Endodermal cell (in vitro differentiated cells): Measurements from ENCODE around the gene NPY2R. TPM values are rescaled to one million over a fixed set of nuclear protein-coding genes. Genes with fewer than 3 reads are reported as not detected.

Experiments used
- DNase-seq: peaks from one replicate; pipeline ENCODE4 v3.0.0-alpha.2; 2017
- H3K27ac ChIP-seq: 2 replicates; pipeline ENCODE4 v1.5.1; 2013; ENCODE audit warnings: mild to moderate bottlenecking, low read depth, low read length, moderate library complexity
- H3K27me3 ChIP-seq: 2 replicates; pipeline ENCODE4 v1.6.1; 2013; ENCODE audit warnings: mild to moderate bottlenecking, low read length, moderate library complexity; ENCODE audit not compliant: insufficient read depth, control insufficient read depth, poor library complexity, severe bottlenecking
- H3K36me3 ChIP-seq: 2 replicates; pipeline ENCODE4 v1.7.0; 2013; ENCODE audit warnings: mild to moderate bottlenecking, low read length, moderate library complexity; ENCODE audit not compliant: control insufficient read depth, insufficient read depth
- H3K4me1 ChIP-seq: one replicate; pipeline ENCODE4 v1.7.0; 2013; ENCODE audit warnings: low read length; ENCODE audit not compliant: control insufficient read depth, insufficient read depth
- H3K4me3 ChIP-seq: 2 replicates; pipeline ENCODE4 v1.5.1; 2013; ENCODE audit warnings: mild to moderate bottlenecking, low read length, moderate library complexity
- H3K9ac ChIP-seq: 2 replicates; pipeline ENCODE4 v1.6.1; 2013; ENCODE audit warnings: mild to moderate bottlenecking, low read length, moderate library complexity; ENCODE audit not compliant: poor library complexity, severe bottlenecking; ENCODE audit errors: extremely low read depth
- H3K9me3 ChIP-seq: 2 replicates; pipeline ENCODE4 v1.6.1; 2013; ENCODE audit warnings: mild to moderate bottlenecking, low read length, moderate library complexity; ENCODE audit not compliant: control insufficient read depth
- H3K27ac Mint-ChIP-seq: 2 replicates; pipeline ENCODE4 v1.8.0; 2020; ENCODE audit warnings: mixed read lengths
- H3K27me3 Mint-ChIP-seq: 2 replicates; pipeline ENCODE4 v1.8.0; 2021; ENCODE audit warnings: mild to moderate bottlenecking, mixed read lengths; ENCODE audit not compliant: insufficient read depth
- H3K36me3 Mint-ChIP-seq: 2 replicates; pipeline ENCODE4 v1.8.0; 2020; ENCODE audit warnings: low read depth, mixed read lengths
- H3K4me1 Mint-ChIP-seq: 2 replicates; pipeline ENCODE4 v1.8.0; 2020; ENCODE audit warnings: mixed read lengths
- H3K4me3 Mint-ChIP-seq: 2 replicates; pipeline ENCODE4 v1.8.0; 2020; ENCODE audit warnings: mild to moderate bottlenecking, moderate library complexity, mixed read lengths
- H3K9me3 Mint-ChIP-seq: 2 replicates; pipeline ENCODE4 v1.8.0; 2020; ENCODE audit warnings: mild to moderate bottlenecking, mixed read lengths
- CTCF ChIP-seq: fragments of 200-600 bp; sonication (generic); conservative IDR thresholded peaks from 2 replicates; pipeline ENCODE4 v1.5.0; 2021; ENCODE audit warnings: antibody characterized with exemption, mild to moderate bottlenecking
- WGBS, 2 experiments: methylation state at CpG; one replicate each; pipeline versions ENCODE4 v1.1.5 to v1.1.7; 2013; ENCODE audit warnings: missing lambda C conversion rate in 2 of 2, mixed read lengths in 1 of 2; ENCODE audit not compliant: insufficient coverage in 1 of 2, insufficient read length in 1 of 2; 5-methylcytosine and 5-hydroxymethylcytosine counted together
- total RNA-seq, 2 donors: library from RNA; stranded (reverse); fragmentation: NEBNext Ultra II Directional in 1 of 2; extraction: Animal tissue kit (Norgen Biotek cat#: 25700) in 1 of 2; gene quantifications; 2 replicates in 1 of 2; 3 replicates in 1 of 2; pipeline ENCODE4 v1.2.1, GENCODE V29; 2021

Gene NPY2R
- total RNA-seq, 2 donors from 2014 or later = not detected

GRCh38 chr4:155232432-155232831 lies 24.0 kb downstream of the NPY2R start:
- H3K27ac ChIP-seq = no peak overlapping the region
- Mint-ChIP-seq H3K27ac (no peak overlapping the region), H3K4me3 (no peak overlapping the region), H3K36me3 (no peaks in the 10 kb centered on the region), H3K27me3 (no peaks in the 10 kb centered on the region), H3K9me3 (peaks cover 2% of the 10 kb centered on the region), H3K4me1 (no peaks in the 10 kb centered on the region)
- DNase-seq = no peak
- H3K9me3 ChIP-seq = no peaks in the 10 kb centered on the region
- H3K9ac ChIP-seq = no peak overlapping the region
- TF ChIP-seq CTCF = no peak
- H3K27me3 ChIP-seq = no peaks in the 10 kb centered on the region
- no peaks in the 10 kb centered on the region for H3K36me3 ChIP-seq
- H3K4me3 ChIP-seq = no peak overlapping the region
- no peaks in the 10 kb centered on the region for H3K4me1 ChIP-seq

GRCh38 chr4:155234206-155234605 lies 25.8 kb downstream of the NPY2R start:
- Histone ChIP-seq H3K36me3 (no peaks in the 10 kb centered on the region), H3K9ac (no peak overlapping the region), H3K4me1 (no peaks in the 10 kb centered on the region), H3K27ac (no peak overlapping the region), H3K4me3 (no peak overlapping the region), H3K27me3 (no peaks in the 10 kb centered on the region), H3K9me3 (no peaks in the 10 kb centered on the region)
- H3K9me3 Mint-ChIP-seq = peaks cover 2% of the 10 kb centered on the region
- 94 to 100% methylated on average over 1 of the region's 1 CpG for WGBS, 2 experiments
- TF ChIP-seq CTCF = no peak
- no peak for DNase-seq
- H3K4me1 Mint-ChIP-seq = no peaks in the 10 kb centered on the region
- no peaks in the 10 kb centered on the region for H3K27me3 Mint-ChIP-seq
- H3K4me3 Mint-ChIP-seq = no peak overlapping the region
- no peak overlapping the region for H3K27ac Mint-ChIP-seq
- no peaks in the 10 kb centered on the region for H3K36me3 Mint-ChIP-seq

- Mint-ChIP-seq H3K4me3 (no peak overlapping the region), H3K27ac (no peak overlapping the region)
- no peaks in the 10 kb centered on the region for H3K9me3 ChIP-seq
Observed at GRCh38 chr4:155237567-155237966, 29.1 kb downstream of the NPY2R start.

More at GRCh38 chr4:155237567-155237966, 29.1 kb downstream of the NPY2R start:
- 92 to 100% methylated on average over 1 of the region's 1 CpG for WGBS, 2 experiments
- Histone ChIP-seq H3K27me3 (no peaks in the 10 kb centered on the region), H3K4me3 (no peak overlapping the region), H3K27ac (no peak overlapping the region), H3K36me3 (no peaks in the 10 kb centered on the region), H3K9ac (no peak overlapping the region), H3K4me1 (no peaks in the 10 kb centered on the region)
- no peak for DNase-seq
- H3K4me1 Mint-ChIP-seq = no peaks in the 10 kb centered on the region
- H3K9me3 Mint-ChIP-seq = peaks cover 2% of the 10 kb centered on the region
- no peaks in the 10 kb centered on the region for H3K36me3 Mint-ChIP-seq
- TF ChIP-seq CTCF = no peak
- H3K27me3 Mint-ChIP-seq = no peaks in the 10 kb centered on the region
